Retinal pigment epithelial cell (primary cell): Measurements from ENCODE around the gene SENP6.

Source experiments
- DNase-seq: peaks from one replicate; pipeline ENCODE4 v3.0.0-alpha.2; 2010; ENCODE audit warnings: low read depth
- H3K4me3 ChIP-seq: 2 replicates; pipeline ENCODE4 v1.5.1; 2011; ENCODE audit warnings: mild to moderate bottlenecking, low read length, control low read depth, moderate library complexity
- TF ChIP-seq, protein P1 (sequence below): conservative IDR thresholded peaks from 2 replicates; pipeline ENCODE4 v1.5.1; 2011; ENCODE audit warnings: low read depth, low read length, control low read depth, inconsistent platforms

SENP6 gene

DNA sequence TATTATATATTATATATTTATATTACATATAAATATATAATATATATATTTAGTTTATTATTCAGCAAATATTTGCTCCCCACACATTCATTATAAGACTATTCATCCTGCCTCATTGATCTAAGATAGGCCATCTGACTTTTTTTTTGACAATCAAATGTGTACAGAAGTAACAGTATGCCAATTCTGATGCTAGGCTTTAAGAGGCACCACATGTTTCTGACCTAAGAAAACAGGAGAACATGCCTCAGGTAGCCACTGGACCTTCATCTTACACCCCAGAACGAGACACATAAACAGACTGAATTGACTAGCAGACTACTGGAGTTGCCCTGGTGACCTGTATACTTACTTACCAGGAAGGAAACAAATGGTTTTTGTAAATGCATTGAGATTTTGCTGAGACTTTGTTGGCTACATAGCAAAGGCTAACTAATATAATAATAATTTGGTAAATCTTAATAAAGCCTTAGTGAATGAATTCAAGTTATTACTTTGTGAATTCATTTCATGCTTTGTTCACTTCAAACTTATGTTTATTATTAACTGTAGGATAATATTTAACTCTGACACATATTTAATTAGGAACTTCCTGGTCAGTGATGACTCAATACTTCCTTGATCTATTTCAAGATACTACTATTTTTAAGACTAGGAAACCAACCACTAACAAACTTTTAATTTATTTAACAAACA is 134.0 kb downstream of the SENP6 start:
- TF ChIP-seq, protein P1, sequence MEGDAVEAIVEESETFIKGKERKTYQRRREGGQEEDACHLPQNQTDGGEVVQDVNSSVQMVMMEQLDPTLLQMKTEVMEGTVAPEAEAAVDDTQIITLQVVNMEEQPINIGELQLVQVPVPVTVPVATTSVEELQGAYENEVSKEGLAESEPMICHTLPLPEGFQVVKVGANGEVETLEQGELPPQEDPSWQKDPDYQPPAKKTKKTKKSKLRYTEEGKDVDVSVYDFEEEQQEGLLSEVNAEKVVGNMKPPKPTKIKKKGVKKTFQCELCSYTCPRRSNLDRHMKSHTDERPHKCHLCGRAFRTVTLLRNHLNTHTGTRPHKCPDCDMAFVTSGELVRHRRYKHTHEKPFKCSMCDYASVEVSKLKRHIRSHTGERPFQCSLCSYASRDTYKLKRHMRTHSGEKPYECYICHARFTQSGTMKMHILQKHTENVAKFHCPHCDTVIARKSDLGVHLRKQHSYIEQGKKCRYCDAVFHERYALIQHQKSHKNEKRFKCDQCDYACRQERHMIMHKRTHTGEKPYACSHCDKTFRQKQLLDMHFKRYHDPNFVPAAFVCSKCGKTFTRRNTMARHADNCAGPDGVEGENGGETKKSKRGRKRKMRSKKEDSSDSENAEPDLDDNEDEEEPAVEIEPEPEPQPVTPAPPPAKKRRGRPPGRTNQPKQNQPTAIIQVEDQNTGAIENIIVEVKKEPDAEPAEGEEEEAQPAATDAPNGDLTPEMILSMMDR = no peak
- H3K4me3 ChIP-seq = no peak overlapping the region
- no peak for DNase-seq

DNA sequence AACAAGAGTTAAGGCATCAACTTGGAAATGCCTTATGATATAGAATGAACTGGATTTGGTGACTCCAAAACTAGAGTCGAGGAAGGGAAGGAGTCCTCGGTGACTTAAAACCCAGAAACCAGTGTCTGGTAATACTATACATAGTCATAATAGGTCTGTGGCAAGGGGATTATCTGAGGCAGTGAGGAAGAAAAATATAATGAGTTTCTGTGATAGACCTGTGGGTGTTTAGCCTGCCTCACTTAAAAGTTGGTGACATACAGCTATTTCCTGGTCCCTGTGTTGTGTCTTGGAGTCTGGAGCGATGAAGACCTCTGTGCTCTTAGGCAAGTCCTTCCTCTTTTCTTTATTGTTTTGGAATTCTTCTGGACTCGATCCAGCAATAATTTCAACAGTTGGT is 142.3 kb downstream of the SENP6 start:
- no peak overlapping the region for H3K4me3 ChIP-seq
- TF ChIP-seq, protein P1 = no peak
- no peak for DNase-seq

DNA sequence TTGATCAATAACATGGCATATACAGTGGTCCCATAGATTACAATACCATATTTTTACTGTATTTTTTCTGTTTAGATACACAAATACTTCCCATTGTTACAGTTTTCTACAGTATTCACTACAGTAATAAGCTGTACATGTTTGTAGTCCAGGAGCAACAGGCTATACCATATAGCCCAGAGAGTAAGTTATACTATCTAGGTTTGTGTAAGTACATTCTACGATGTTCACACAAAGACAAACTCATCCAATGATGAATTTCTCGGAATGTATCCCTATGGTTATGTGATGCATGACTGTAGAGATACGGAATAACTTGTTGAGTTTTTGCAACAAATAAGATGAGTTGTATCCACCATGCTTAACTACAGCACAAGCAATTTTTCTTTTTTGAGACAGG is 143.7 kb downstream of the SENP6 start:
- TF ChIP-seq, protein P1 = no peak
- DNase-seq = no peak

DNA sequence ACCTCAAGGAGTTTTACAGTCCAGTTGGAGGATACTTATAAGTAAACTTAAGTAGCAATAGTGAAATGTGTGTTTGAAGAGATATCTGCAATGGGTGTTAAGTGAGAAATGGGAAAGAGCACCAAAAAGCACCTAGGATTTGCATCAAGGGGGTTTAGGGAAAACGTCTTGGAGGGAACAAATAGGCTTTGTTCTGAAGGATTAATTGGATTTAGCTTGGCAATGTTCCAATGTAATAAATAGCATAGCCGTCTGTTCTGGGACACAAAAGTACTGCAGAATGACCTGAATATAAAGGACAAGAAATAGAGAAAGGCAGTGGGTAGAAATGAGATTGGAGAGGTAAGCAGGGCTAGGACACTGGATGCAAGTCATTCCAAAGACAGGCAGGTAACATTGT is 144.5 kb downstream of the SENP6 start:
- H3K4me3 ChIP-seq = no peak overlapping the region
- no peak for DNase-seq
- TF ChIP-seq, protein P1 = no peak

More for the DNA sequence above, 143.7 kb downstream of the SENP6 start:
- H3K4me3 ChIP-seq = no peak overlapping the region

DNA sequence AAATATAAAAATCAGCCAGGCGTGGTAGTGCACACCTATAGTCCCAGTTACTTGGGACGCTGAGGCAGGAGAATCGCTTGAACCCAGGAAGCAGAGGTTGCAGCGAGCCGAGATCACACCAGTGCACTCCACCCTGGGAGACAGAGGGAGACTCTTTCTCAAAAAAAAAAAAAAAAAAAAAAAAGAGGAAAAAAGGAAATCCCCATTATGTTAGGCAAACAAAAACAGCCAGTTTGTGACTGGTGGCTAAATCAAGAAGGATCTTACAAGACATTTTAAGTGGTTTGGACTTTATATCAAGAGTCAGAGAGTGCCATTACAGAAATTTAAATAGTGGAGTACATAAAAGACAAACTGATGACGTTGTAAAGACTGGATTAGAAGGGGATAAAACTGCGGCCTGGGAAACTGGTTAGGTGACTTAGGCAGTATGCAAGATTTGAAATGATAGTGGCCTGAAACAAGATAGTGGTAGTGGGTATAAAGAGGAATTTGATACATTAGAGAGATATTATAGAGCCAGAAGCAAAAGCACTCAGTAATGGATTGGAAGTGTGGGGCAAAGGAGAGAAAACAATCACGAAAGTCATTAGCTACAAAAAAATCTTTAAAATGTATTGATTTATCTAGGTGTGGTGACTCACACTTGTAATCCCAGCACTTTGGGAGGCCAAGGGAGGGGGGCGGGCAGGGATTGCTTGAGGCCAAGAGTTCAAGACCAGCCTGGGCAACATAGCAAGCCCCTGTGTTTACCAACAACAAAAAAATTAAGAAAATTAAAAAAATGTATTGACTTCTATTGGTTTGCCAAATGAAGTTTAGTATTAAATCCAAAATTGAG is 145.7 kb downstream of the SENP6 start:
- DNase-seq = no peak
- TF ChIP-seq, protein P1 = no peak
- H3K4me3 ChIP-seq = no peak overlapping the region

DNA sequence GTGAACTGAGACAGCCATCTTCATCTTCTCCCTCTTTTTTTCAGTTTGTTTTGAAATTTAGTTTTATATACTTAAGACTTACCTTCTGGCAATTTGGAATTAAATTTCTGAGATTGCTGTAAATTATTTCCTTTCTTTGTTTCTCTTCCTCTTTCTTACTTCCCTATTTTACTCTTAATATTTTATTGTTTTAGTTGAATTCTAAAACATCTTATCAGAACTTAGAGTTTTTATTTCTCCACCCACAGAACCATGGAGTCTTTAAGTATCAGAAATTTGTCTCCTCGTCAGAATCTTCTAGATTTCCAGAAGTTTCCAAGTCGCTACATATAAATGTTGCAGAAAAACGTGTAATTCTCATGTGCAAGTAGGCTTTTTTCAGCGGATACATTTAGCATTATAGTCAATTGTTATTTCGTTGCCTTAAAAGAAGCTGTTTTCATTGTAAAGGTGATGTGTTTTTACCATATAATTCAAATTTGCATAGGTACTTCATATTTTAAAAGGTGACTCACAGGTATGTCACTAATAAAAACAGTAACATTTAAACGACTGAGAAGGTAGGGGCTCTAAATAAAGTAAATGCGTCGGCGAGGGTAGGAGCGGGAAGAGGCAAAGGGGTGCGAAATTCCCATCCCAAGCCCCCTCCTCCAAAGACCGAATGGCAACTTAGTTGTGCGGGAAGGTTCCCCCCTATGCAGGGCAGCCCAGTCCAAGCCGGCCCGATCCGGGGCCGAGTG is 146.5 kb downstream of the SENP6 start:
- H3K4me3 ChIP-seq = peak overlapping the region; percentile 86
- no peak for DNase-seq
- TF ChIP-seq, protein P1 = no peak
